ENCODE measurements around the gene DLG2. TPM values are rescaled to one million over a fixed set of nuclear protein-coding genes. Genes with fewer than 3 reads are reported as not detected.

Gene DLG2
- total and polyA plus RNA-seq, 11 donors: 2.4 to 13.9 (median 7.1) TPM

GRCh38 chr11:85132851-85133585 is 494.1 kb downstream of the DLG2 start:
- ATAC-seq (no peak), DNase-seq (no peak)
- Histone ChIP-seq H3K27ac (no peak overlapping the region), H3K4me3 (peak overlapping the region in 2 of 12 donors; percentile 2 to 15), H3K27me3 (no peaks in the 10 kb centered on the region), H3K36me3 (no peaks in the 10 kb centered on the region), H3K4me1 (peaks cover 0 to 6% (median 0%) of the 10 kb centered on the region in 12 donors), H3K9me3 (peaks cover 0 to 3% (median 0%) of the 10 kb centered on the region in 12 donors)
- WGBS, 4 donors: 41 to 50% (median 44%) methylated on average over 14 to 15 of the region's 15 CpGs
- intact Hi-C loops (cut with DNase I): no loop called here
- TF ChIP-seq POLR2A (IDR thresholded peaks at IDR 0.05): no peak
- TF ChIP-seq CTCF (IDR thresholded peaks at IDR 0.05): no peak

GRCh38 chr11:85127349-85127748 is 499.8 kb downstream of the DLG2 start:
- no peak for TF ChIP-seq CTCF (IDR thresholded peaks at IDR 0.05)
- no peak for TF ChIP-seq POLR2A (IDR thresholded peaks at IDR 0.05)
- no peaks in the 10 kb centered on the region for H3K36me3 ChIP-seq
- H3K27me3 ChIP-seq: no peaks in the 10 kb centered on the region
- H3K27ac ChIP-seq: no peak overlapping the region
- DNase-seq (no peak), ATAC-seq (no peak)
- 48 to 88% (median 62%) methylated on average over 2 of the region's 2 CpGs for WGBS, 4 donors
- H3K9me3 ChIP-seq: peaks cover 0 to 8% (median 0%) of the 10 kb centered on the region in 12 donors
- no peak overlapping the region for H3K4me3 ChIP-seq
- H3K4me1 ChIP-seq: no peaks in the 10 kb centered on the region
- intact Hi-C loops (cut with DNase I): no loop called here

DNA sequence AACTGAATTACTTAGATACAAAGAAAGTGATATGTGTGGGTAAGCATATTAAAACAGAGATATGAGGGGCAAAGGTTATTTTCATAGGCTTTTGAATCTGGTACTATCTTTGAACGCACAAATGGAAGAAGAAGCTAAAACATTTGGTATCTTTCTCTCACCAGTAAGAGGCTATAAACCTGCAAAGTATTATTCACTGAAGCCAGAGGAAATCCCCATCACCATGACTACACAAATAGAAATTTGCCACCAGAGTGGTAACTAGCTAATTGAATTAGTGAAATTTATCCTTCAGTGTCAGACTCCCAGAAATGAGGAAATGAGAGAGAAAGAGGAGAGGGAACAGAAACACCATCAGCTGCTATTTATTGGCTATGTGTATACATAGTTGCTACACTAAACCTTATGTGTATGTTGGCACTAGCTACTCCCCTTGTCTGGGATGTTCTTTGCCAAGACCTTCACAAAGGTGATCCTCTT is 503.4 kb downstream of the DLG2 start:
- no peaks in the 10 kb centered on the region for H3K4me1 ChIP-seq
- peaks cover 0 to 8% (median 0%) of the 10 kb centered on the region in 12 donors for H3K9me3 ChIP-seq
- TF ChIP-seq CTCF (IDR thresholded peaks at IDR 0.05): no peak
- TF ChIP-seq POLR2A (IDR thresholded peaks at IDR 0.05): no peak
- H3K36me3 ChIP-seq: no peaks in the 10 kb centered on the region
- no peaks in the 10 kb centered on the region for H3K27me3 ChIP-seq
- H3K4me3 ChIP-seq: no peak overlapping the region
- DNase-seq: no peak
- no peak overlapping the region for H3K27ac ChIP-seq
- 55 to 84% (median 70%) methylated on average over 1 of the region's 1 CpG for WGBS, 4 donors
- intact Hi-C loops (cut with DNase I): no loop called here
- no peak for ATAC-seq

DNA sequence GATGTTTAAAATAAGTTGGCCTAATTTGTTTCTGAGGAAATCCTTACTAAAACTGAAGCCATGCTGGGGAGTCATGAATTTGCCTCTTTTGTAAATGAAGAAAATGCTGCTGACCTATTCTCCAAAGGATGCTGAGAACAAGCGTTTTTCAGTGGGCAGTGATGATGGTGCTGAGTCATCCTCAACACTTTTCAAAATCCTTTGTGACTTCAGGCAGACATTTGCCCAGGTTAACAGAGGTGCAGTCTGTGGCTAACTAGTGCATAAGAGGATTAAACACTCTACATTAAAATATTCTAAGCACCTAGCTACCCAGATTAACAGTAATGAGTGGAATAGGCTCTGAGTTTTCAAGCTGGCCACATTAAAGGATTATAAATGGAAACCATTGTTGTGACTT is 509.0 kb downstream of the DLG2 start:
- intact Hi-C loops (cut with DNase I): no loop called here
- no peak for TF ChIP-seq CTCF (IDR thresholded peaks at IDR 0.05)
- TF ChIP-seq POLR2A (IDR thresholded peaks at IDR 0.05): no peak
- DNase-seq: no peak
- 45 to 76% (median 68%) methylated on average over 1 of the region's 1 CpG for WGBS, 4 donors
- Histone ChIP-seq H3K4me3 (no peak overlapping the region), H3K27me3 (no peaks in the 10 kb centered on the region), H3K36me3 (no peaks in the 10 kb centered on the region), H3K4me1 (no peaks in the 10 kb centered on the region), H3K27ac (no peak overlapping the region), H3K9me3 (no peaks in the 10 kb centered on the region)
- no peak for ATAC-seq
